ENCODE results near the gene TRIM28. TPM values are rescaled to one million over a fixed set of nuclear protein-coding genes. Genes with fewer than 3 reads are reported as not detected.
"Not testable (repeated sequence)": the region's sequence is repeated elsewhere in the genome, so short reads cannot be mapped to it uniquely, and the experiment has no call there.

TRIM28 gene
- total RNA-seq, 1 experiment from 2014 or later, result 1,221 TPM

- TF ChIP-seq, protein P1, sequence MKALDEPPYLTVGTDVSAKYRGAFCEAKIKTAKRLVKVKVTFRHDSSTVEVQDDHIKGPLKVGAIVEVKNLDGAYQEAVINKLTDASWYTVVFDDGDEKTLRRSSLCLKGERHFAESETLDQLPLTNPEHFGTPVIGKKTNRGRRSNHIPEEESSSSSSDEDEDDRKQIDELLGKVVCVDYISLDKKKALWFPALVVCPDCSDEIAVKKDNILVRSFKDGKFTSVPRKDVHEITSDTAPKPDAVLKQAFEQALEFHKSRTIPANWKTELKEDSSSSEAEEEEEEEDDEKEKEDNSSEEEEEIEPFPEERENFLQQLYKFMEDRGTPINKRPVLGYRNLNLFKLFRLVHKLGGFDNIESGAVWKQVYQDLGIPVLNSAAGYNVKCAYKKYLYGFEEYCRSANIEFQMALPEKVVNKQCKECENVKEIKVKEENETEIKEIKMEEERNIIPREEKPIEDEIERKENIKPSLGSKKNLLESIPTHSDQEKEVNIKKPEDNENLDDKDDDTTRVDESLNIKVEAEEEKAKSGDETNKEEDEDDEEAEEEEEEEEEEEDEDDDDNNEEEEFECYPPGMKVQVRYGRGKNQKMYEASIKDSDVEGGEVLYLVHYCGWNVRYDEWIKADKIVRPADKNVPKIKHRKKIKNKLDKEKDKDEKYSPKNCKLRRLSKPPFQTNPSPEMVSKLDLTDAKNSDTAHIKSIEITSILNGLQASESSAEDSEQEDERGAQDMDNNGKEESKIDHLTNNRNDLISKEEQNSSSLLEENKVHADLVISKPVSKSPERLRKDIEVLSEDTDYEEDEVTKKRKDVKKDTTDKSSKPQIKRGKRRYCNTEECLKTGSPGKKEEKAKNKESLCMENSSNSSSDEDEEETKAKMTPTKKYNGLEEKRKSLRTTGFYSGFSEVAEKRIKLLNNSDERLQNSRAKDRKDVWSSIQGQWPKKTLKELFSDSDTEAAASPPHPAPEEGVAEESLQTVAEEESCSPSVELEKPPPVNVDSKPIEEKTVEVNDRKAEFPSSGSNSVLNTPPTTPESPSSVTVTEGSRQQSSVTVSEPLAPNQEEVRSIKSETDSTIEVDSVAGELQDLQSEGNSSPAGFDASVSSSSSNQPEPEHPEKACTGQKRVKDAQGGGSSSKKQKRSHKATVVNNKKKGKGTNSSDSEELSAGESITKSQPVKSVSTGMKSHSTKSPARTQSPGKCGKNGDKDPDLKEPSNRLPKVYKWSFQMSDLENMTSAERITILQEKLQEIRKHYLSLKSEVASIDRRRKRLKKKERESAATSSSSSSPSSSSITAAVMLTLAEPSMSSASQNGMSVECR (CRISPR knock-in tag; IDR thresholded peaks at IDR 0.05; ENCODE audit: borderline replicate concordance), result peak; percentile 88
- TF ChIP-seq RELA (CRISPR knock-in tag; IDR thresholded peaks at IDR 0.05; ENCODE audit: borderline replicate concordance), result no peak
- TF ChIP-seq ELF4 (CRISPR knock-in tag; IDR thresholded peaks at IDR 0.05; ENCODE audit: low read depth), result no peak
- TF ChIP-seq TEAD4 (CRISPR knock-in tag; IDR thresholded peaks at IDR 0.05), result peak; percentile 73; the same call in 1 of the 2 replicates
- TF ChIP-seq ZNF138 (CRISPR knock-in tag; conservative IDR thresholded peaks at IDR 0.05), result no peak; the same call in 1 of the 2 replicates
- TF ChIP-seq IRF2 (CRISPR knock-in tag; IDR thresholded peaks at IDR 0.05; ENCODE audit: borderline replicate concordance, low read depth), result no peak
- TF ChIP-seq PRDM15 (CRISPR knock-in tag; IDR thresholded peaks at IDR 0.05), result 0 out of 2 replicates have a peak, but pooled peaks have one; percentile 38
- peak; percentile 33; the same call in 1 of the 2 replicates for TF ChIP-seq SMAD4 (CRISPR knock-in tag; IDR thresholded peaks at IDR 0.05)
- TF ChIP-seq NR1H2 (CRISPR knock-in tag; IDR thresholded peaks at IDR 0.05), result no peak
Observed at GRCh38 chr19:58538257-58539168, 5.4 kb upstream of the TRIM28 start (continued).

DNA sequence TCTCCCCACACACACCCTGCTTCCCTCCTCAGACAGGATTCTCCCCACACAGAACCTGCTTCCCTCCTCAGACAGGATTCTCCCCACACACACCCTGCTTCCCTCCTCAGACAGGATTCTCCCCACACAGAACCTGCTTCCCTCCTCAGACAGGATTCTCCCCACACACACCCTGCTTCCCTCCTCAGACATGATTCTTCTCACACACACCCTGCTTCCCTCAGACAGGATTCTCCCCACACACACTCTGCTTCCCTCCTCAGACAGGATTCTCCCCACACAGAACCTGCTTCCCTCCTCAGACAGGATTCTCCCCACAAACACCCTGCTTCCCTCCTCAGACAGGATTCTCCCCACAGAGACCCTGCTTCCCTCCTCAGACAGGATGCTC is 4.7 kb upstream of the TRIM28 start:
- DNase-seq (ENCODE audit: low spot score); H3K9me3 Mint-ChIP-seq; H3K27ac Mint-ChIP-seq; ATAC-seq; H3K36me3 Mint-ChIP-seq; H3K4me3 Mint-ChIP-seq: not testable (repeated sequence)
- Mint-ChIP-seq H3K4me1 (peaks cover 12% of the 10 kb centered on the region), H3K27me3 (ENCODE audit: low read depth) (peaks cover 51% of the 10 kb centered on the region)
- ChIA-PET POLR2A (interaction anchor here (1.5 kb wide), 1 partner anchor 19 kb away, joined by 15 read pairs; the partner anchor contains the start of gene ZBTB45), CTCF (interaction anchor here (2.2 kb wide), 1 partner anchor 19 kb away, joined by 21 read pairs; the partner anchor contains the start of gene ZBTB45)

DNA sequence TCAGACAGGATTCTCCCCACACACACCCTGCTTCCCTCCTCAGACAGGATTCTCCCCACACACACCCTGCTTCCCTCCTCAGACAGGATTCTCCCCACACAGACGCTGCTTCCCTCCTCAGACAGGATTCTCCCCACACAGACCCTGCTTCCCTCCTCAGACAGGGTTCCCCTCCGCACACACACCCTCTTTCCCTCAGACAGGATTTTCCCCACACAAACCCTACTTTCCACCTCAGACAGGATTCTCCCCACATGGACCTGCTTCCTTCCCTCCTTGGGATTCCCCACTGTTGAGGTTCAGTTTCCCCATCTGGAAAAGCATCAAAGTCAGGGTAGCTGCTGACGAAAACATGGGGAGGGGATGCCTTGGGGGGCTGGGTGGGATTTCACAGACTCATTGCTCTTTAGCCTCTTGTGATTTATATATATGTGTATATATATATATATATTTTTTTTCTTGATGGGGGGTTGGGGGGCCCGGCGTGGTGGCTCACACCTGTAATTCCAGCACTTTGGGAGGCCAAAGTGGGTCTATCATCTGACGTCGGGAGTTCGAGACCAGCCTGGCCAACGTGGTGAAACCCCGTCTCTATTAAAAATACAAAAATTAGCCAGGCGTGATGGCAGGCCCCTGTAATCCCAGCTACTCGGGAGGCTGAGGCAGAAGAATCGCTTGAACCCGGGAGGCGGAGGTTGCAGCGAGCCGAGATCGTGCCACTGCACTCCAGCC is 1.1 kb upstream of the TRIM28 start:
- peak overlapping the region; percentile 30 for H3K4me3 Mint-ChIP-seq
- H3K36me3 Mint-ChIP-seq, result peaks cover 28% of the 10 kb centered on the region
- DNase-seq (ENCODE audit: low spot score); H3K27ac Mint-ChIP-seq; ATAC-seq; H3K9me3 Mint-ChIP-seq: not testable (repeated sequence)
- ChIA-PET CTCF (interaction anchor here (0.6 to 5.9 kb wide), 3 partner anchors 24 to 324 kb away, joined by 4 to 60 read pairs (median 17); partner anchors contain the start of gene ZBTB45), POLR2A (interaction anchor here (1.5 to 3.2 kb wide), 4 partner anchors 11 to 23 kb away, joined by 12 to 30 read pairs (median 20); partner anchors contain the start of genes CHMP2A, UBE2M and ZBTB45)
- peaks cover 22% of the 10 kb centered on the region for H3K4me1 Mint-ChIP-seq
- H3K27me3 Mint-ChIP-seq (ENCODE audit: low read depth), result peaks cover 49% of the 10 kb centered on the region
